OCI-LY1 (cell line): ENCODE data around the gene AEN.

Experiments used
- H2AFZ ChIP-seq: fragments of 200-600 bp; sonication (generic), shearing (Covaris generic); 2 replicates; pipeline ENCODE4 v1.6.0; 2014; ENCODE audit warnings: antibody characterized with exemption, mild to moderate bottlenecking, low read length
- H3F3A ChIP-seq: fragments of 200-600 bp; sonication (generic), shearing (Covaris generic); 2 replicates; pipeline ENCODE4 v1.6.0; 2014; ENCODE audit warnings: mild to moderate bottlenecking, antibody characterized with exemption, low read length, moderate library complexity; ENCODE audit not compliant: insufficient read depth
- H3K27ac ChIP-seq: fragments of 200-600 bp; sonication (generic); 2 replicates; pipeline ENCODE4 v1.5.1; 2014; ENCODE audit warnings: low read length, mixed run types, mild to moderate bottlenecking, low read depth; ENCODE audit not compliant: poor library complexity, severe bottlenecking
- H3K27me3 ChIP-seq: fragments of 200-600 bp; sonication (generic); 2 replicates; pipeline ENCODE4 v1.6.0; 2014; ENCODE audit warnings: antibody characterized with exemption, mild to moderate bottlenecking, low read length, moderate library complexity; ENCODE audit not compliant: insufficient read depth
- H3K36me3 ChIP-seq: fragments of 200-600 bp; sonication (generic); 2 replicates; pipeline ENCODE4 v1.6.1; 2014; ENCODE audit warnings: mild to moderate bottlenecking, antibody characterized with exemption, low read length, moderate library complexity, mixed read lengths; ENCODE audit not compliant: insufficient read depth
- H3K4me1 ChIP-seq: fragments of 200-600 bp; sonication (generic); 2 replicates; pipeline ENCODE4 v1.5.1; 2014; ENCODE audit warnings: mild to moderate bottlenecking, low read length, moderate library complexity; ENCODE audit not compliant: insufficient read depth, severe bottlenecking
- H3K4me2 ChIP-seq: fragments of 200-600 bp; sonication (generic), shearing (Covaris generic); 2 replicates; pipeline ENCODE4 v1.6.1; 2014; ENCODE audit warnings: low read length
- H3K4me3 ChIP-seq: fragments of 200-600 bp; sonication (generic); 2 replicates; pipeline ENCODE4 v1.5.1; 2014; ENCODE audit warnings: low read length, low read depth, mild to moderate bottlenecking, mixed read lengths; ENCODE audit not compliant: poor library complexity, severe bottlenecking
- H3K79me2 ChIP-seq: fragments of 200-600 bp; shearing (Covaris generic); 2 replicates; pipeline ENCODE4 v1.6.1; 2016; ENCODE audit warnings: mixed run types, low read length, mixed read lengths; ENCODE audit not compliant: insufficient read depth
- H3K9ac ChIP-seq: fragments of 200-600 bp; sonication (generic), shearing (Covaris generic); 2 replicates; pipeline ENCODE4 v1.6.1; 2014; ENCODE audit warnings: mild to moderate bottlenecking, low read length, mixed read lengths
- H3K9me2 ChIP-seq: fragments of 200-600 bp; sonication (generic), shearing (Covaris generic); 2 replicates; pipeline ENCODE4 v1.6.1; 2014; ENCODE audit warnings: low read depth, mild to moderate bottlenecking, low read length, mixed read lengths
- H3K9me3 ChIP-seq: fragments of 200-600 bp; shearing (Covaris generic); 2 replicates; pipeline ENCODE4 v1.6.1; 2014; ENCODE audit warnings: low read length, mixed read lengths
- H4K20me1 ChIP-seq: fragments of 200-600 bp; sonication (generic), shearing (Covaris generic); 2 replicates; pipeline ENCODE4 v1.6.0; 2016; ENCODE audit warnings: mild to moderate bottlenecking, low read length; ENCODE audit not compliant: insufficient read depth
- EZH2 ChIP-seq: fragments of 200-600 bp; sonication (generic), shearing (Covaris generic); IDR thresholded peaks from 2 replicates; pipeline ENCODE4 v1.8.0; 2017; ENCODE audit warnings: borderline replicate concordance, mixed run types, mild to moderate bottlenecking, antibody characterized with exemption, low read length, moderate library complexity, mixed read lengths
- TF ChIP-seq, protein P1 (sequence below): fragments of 200-600 bp; sonication (generic), shearing (Covaris generic); IDR thresholded peaks from 2 replicates; pipeline ENCODE4 v1.5.1; 2017; ENCODE audit warnings: mild to moderate bottlenecking, antibody characterized with exemption, low read length, moderate library complexity, mixed read lengths

The AEN gene

DNA sequence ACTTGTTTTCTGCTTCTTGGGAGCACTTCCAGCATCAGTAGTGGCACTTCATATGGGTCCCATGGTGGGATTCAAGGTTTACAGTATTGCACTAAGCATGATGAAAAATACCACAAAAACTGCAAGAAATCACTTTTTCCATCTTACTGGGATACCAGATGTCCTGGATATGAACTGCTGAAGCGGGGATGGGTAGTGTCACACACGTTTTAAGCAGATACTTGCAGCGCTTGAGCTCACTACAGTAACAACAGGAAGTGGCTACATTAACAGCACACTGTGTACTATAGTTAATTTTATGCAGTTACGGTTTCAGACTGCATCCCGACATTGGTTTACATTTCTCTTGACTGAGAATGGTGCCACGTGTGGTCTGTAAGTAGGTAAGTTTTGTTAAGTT, 14.2 kb downstream of the AEN start:
- H3K9ac ChIP-seq, result peak overlapping the region; percentile 41; the same call in 1 of the 2 replicates
- peaks cover 62% of the 10 kb centered on the region for H3K4me1 ChIP-seq
- H3K9me3 ChIP-seq, result no peaks in the 10 kb centered on the region
- peak overlapping the region; percentile 96 for H3K27ac ChIP-seq
- H4K20me1 ChIP-seq, result no peaks in the 10 kb centered on the region
- no peaks in the 10 kb centered on the region for H3K27me3 ChIP-seq
- H3K4me3 ChIP-seq, result peak overlapping the region; percentile 7
- no peak overlapping the region for H2AFZ ChIP-seq
- peaks cover 37% of the 10 kb centered on the region for H3K36me3 ChIP-seq
- H3K4me2 ChIP-seq, result peak overlapping the region; percentile 42
- no peaks in the 10 kb centered on the region for H3F3A ChIP-seq
- no peak for TF ChIP-seq EZH2
- TF ChIP-seq, protein P1, sequence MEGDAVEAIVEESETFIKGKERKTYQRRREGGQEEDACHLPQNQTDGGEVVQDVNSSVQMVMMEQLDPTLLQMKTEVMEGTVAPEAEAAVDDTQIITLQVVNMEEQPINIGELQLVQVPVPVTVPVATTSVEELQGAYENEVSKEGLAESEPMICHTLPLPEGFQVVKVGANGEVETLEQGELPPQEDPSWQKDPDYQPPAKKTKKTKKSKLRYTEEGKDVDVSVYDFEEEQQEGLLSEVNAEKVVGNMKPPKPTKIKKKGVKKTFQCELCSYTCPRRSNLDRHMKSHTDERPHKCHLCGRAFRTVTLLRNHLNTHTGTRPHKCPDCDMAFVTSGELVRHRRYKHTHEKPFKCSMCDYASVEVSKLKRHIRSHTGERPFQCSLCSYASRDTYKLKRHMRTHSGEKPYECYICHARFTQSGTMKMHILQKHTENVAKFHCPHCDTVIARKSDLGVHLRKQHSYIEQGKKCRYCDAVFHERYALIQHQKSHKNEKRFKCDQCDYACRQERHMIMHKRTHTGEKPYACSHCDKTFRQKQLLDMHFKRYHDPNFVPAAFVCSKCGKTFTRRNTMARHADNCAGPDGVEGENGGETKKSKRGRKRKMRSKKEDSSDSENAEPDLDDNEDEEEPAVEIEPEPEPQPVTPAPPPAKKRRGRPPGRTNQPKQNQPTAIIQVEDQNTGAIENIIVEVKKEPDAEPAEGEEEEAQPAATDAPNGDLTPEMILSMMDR, result no peak
- no peaks in the 10 kb centered on the region for H3K79me2 ChIP-seq
- no peaks in the 10 kb centered on the region for H3K9me2 ChIP-seq

DNA sequence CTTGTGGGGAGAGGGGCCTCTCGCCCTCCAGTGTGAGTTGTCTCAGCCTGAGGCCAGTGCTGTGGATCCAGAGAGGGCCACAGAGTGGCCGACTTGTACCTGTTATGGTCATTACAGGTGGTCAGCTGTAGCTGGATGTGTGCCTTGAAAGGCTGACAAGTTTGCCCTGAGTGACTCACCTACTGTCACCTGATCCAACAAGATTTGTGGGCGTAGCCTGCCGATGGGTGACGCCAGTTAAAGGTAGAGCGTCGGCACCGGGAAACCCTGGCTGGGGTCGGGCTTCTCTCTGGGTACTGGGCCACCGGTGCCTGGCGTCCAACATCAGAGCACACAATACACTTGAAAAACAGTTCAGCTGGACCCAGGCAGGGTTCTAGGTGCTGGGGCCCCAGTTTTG, 14.9 kb downstream of the AEN start:
- Histone ChIP-seq H3K79me2 (no peaks in the 10 kb centered on the region), H3K9me2 (no peaks in the 10 kb centered on the region), H2AFZ (no peak overlapping the region), H3K4me1 (peaks cover 70% of the 10 kb centered on the region), H3F3A (no peaks in the 10 kb centered on the region), H3K9ac (peak overlapping the region; percentile 41; the same call in 1 of the 2 replicates), H4K20me1 (no peaks in the 10 kb centered on the region), H3K36me3 (peaks cover 30% of the 10 kb centered on the region), H3K4me2 (peak overlapping the region; percentile 42), H3K27ac (peak overlapping the region; percentile 96), H3K4me3 (peak overlapping the region; percentile 7), H3K9me3 (no peaks in the 10 kb centered on the region), H3K27me3 (no peaks in the 10 kb centered on the region)
- no peak for TF ChIP-seq EZH2
- TF ChIP-seq, protein P1, result no peak

DNA sequence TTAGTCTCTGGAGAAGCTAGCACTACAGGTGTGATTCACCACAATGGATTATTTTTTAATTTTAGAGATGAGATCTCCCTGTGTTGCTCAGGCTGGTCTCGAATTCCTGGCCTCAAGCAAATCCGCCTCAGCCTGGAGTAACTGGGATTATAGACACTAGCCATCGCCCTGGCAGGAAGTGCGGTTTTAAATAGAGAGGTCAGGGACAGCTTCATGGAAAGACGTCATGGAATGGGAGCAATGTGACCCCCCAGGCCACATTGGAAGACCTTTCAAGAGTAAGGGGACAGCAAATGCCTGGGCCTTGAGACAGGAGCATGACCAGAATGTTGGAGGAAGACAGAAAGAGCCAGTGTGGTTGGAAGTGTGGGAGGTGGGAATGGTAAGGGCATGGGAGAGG, 15.5 kb downstream of the AEN start:
- Histone ChIP-seq H3K9me2 (no peaks in the 10 kb centered on the region), H3K4me1 (peaks cover 76% of the 10 kb centered on the region), H2AFZ (no peak overlapping the region), H3K4me2 (peak overlapping the region; percentile 42; the same call in 1 of the 2 replicates), H3K4me3 (no peak overlapping the region), H3K79me2 (no peaks in the 10 kb centered on the region), H4K20me1 (no peaks in the 10 kb centered on the region), H3K9me3 (no peaks in the 10 kb centered on the region), H3K27me3 (no peaks in the 10 kb centered on the region), H3K27ac (peak overlapping the region; percentile 96), H3K9ac (no peak overlapping the region; the same call in 1 of the 2 replicates), H3F3A (no peaks in the 10 kb centered on the region), H3K36me3 (peaks cover 24% of the 10 kb centered on the region)
- TF ChIP-seq EZH2, result no peak
- TF ChIP-seq, protein P1, result no peak
